MM.1S (cell line): Measurements from ENCODE around the gene TGFBR2.

Experiments
- DNase-seq: peaks from one replicate; pipeline ENCODE4 v3.0.0-alpha.2; 2015
- H2AFZ ChIP-seq: fragments of 300-600 bp; sonication (generic); 2 replicates; pipeline ENCODE4 v1.6.0; 2016; ENCODE audit warnings: antibody characterized with exemption, low read length
- H3F3A ChIP-seq: fragments of 300-600 bp; sonication (generic); 2 replicates; pipeline ENCODE4 v1.6.1; 2016; ENCODE audit warnings: mild to moderate bottlenecking, antibody characterized with exemption, low read length, moderate library complexity, mixed read lengths; ENCODE audit not compliant: insufficient read depth
- H3K27ac ChIP-seq: fragments of 300-600 bp; sonication (generic); 2 replicates; pipeline ENCODE4 v1.5.1; 2016; ENCODE audit warnings: mild to moderate bottlenecking, low read length
- H3K27me3 ChIP-seq: fragments of 300-600 bp; sonication (generic); replicated peaks from 2 replicates; pipeline ENCODE4 v1.6.0; 2016; ENCODE audit warnings: low read length; ENCODE audit not compliant: insufficient read depth
- H3K36me3 ChIP-seq: fragments of 300-600 bp; sonication (generic); replicated peaks from 2 replicates; pipeline ENCODE4 v1.6.1; 2016; ENCODE audit warnings: mild to moderate bottlenecking, low read length, mixed read lengths; ENCODE audit not compliant: insufficient read depth
- H3K4me1 ChIP-seq: fragments of 300-600 bp; sonication (generic); 2 replicates; pipeline ENCODE4 v1.6.1; 2016; ENCODE audit warnings: low read length, mixed read lengths
- H3K4me2 ChIP-seq: fragments of 300-600 bp; sonication (generic); 2 replicates; pipeline ENCODE4 v1.6.0; 2016; ENCODE audit warnings: low read depth, low read length
- H3K4me3 ChIP-seq: fragments of 300-600 bp; sonication (generic); 2 replicates; pipeline ENCODE4 v1.5.1; 2016; ENCODE audit warnings: low read length, mixed read lengths
- H3K79me2 ChIP-seq: fragments of 300-600 bp; sonication (generic); 2 replicates; pipeline ENCODE4 v1.6.1; 2016; ENCODE audit warnings: mixed run types, low read length, mixed read lengths
- H3K9ac ChIP-seq: fragments of 300-600 bp; sonication (generic); 2 replicates; pipeline ENCODE4 v1.6.1; 2016; ENCODE audit warnings: low read length, mixed read lengths
- H3K9me2 ChIP-seq: fragments of 300-600 bp; sonication (generic); replicated peaks from 2 replicates; pipeline ENCODE4 v1.6.1; 2016; ENCODE audit warnings: mild to moderate bottlenecking, low read length, mixed read lengths; ENCODE audit not compliant: insufficient read depth
- H3K9me3 ChIP-seq: fragments of 300-600 bp; sonication (generic); replicated peaks from 2 replicates; pipeline ENCODE4 v1.6.1; 2016; ENCODE audit warnings: mild to moderate bottlenecking, low read length, mixed read lengths; ENCODE audit not compliant: insufficient read depth
- H4K20me1 ChIP-seq: fragments of 300-600 bp; sonication (generic); 2 replicates; pipeline ENCODE4 v1.6.1; 2016; ENCODE audit warnings: mild to moderate bottlenecking, low read length, moderate library complexity, mixed read lengths; ENCODE audit not compliant: insufficient read depth
- EZH2 ChIP-seq: fragments of 300-600 bp; sonication (generic); optimal IDR thresholded peaks from 2 replicates; pipeline ENCODE3; 2017; ENCODE audit warnings: low read depth, mild to moderate bottlenecking, antibody characterized with exemption, low read length, mixed read lengths
- EZH2phosphoT487 ChIP-seq: fragments of 300-600 bp; sonication (generic); IDR thresholded peaks from 2 replicates; pipeline ENCODE4 v1.6.1; 2018; ENCODE audit warnings: antibody characterized with exemption, low read length
- TF ChIP-seq, protein P1 (sequence below): fragments of 300-600 bp; sonication (generic); IDR thresholded peaks from 2 replicates; pipeline ENCODE4 v1.5.1; 2016; ENCODE audit warnings: antibody characterized with exemption, low read length, mixed read lengths

Gene TGFBR2

DNA sequence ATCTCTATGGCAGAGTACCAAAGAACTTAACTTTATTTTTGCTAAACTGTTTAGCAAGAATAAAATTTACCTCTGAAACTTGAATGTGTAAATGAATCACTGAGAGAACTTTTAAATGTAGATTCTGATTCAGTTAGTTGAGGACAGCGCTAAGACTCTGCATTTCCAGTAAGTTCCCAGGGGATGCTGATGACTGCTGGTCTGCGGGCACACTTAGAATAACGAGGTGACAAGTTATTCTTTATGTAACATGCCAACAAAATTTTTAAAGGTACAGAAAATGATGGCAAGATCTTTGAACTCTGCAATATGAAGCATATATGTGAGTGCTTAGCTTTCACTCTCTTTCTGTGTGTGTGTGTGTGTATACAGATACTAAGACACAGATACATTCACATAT, 56.4 kb downstream of the TGFBR2 start:
- no peak overlapping the region for H3K27ac ChIP-seq
- no peak overlapping the region for H2AFZ ChIP-seq
- no peak for DNase-seq
- no peaks in the 10 kb centered on the region for H4K20me1 ChIP-seq
- H3K4me1 ChIP-seq, result peaks cover 53% of the 10 kb centered on the region
- H3K9me2 ChIP-seq, result no peaks in the 10 kb centered on the region
- H3K4me3 ChIP-seq, result no peak overlapping the region
- no peaks in the 10 kb centered on the region for H3K27me3 ChIP-seq
- H3K79me2 ChIP-seq, result peaks cover 8% of the 10 kb centered on the region
- peaks cover 34% of the 10 kb centered on the region for H3F3A ChIP-seq
- no peaks in the 10 kb centered on the region for H3K9me3 ChIP-seq
- H3K9ac ChIP-seq, result no peak overlapping the region
- H3K4me2 ChIP-seq, result no peak overlapping the region
- TF ChIP-seq EZH2phosphoT487, result no peak
- no peak for TF ChIP-seq EZH2
- TF ChIP-seq, protein P1, sequence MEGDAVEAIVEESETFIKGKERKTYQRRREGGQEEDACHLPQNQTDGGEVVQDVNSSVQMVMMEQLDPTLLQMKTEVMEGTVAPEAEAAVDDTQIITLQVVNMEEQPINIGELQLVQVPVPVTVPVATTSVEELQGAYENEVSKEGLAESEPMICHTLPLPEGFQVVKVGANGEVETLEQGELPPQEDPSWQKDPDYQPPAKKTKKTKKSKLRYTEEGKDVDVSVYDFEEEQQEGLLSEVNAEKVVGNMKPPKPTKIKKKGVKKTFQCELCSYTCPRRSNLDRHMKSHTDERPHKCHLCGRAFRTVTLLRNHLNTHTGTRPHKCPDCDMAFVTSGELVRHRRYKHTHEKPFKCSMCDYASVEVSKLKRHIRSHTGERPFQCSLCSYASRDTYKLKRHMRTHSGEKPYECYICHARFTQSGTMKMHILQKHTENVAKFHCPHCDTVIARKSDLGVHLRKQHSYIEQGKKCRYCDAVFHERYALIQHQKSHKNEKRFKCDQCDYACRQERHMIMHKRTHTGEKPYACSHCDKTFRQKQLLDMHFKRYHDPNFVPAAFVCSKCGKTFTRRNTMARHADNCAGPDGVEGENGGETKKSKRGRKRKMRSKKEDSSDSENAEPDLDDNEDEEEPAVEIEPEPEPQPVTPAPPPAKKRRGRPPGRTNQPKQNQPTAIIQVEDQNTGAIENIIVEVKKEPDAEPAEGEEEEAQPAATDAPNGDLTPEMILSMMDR, result no peak
- H3K36me3 ChIP-seq, result no peaks in the 10 kb centered on the region

DNA sequence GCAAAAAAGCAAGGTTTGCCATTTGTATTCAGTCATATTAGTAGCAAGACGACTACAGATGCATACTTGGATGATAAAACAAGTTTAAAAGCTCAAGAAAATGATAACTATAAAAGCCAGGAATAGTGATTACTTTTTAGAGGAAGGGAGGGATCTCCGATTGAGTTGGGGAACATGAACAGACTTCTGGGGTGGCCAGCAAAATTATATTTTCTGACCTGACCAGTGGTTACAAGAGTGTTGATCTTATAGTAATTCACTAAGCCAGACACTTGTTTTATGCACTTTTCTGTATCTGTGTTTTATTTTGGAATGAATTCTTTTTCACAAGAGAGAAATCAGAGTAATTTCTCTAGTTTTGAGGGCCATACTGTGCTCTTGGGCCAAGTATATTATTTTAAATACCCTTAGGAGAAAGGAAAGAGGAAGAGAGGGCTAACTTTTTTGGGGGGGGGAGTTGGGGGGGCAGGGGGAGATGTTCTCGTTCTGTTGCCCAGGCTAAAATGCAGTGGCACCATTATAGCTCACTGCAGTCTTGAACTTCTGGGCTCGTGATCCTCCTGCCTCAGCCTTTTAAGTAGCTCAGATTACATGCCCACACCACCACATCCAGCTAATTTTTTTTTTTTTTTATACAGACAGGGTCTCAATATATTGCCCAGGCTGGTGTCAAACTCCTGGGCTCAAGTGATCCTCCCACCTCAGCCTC, 57.3 kb downstream of the TGFBR2 start:
- peaks cover 26% of the 10 kb centered on the region for H3F3A ChIP-seq
- no peak overlapping the region for H2AFZ ChIP-seq
- H3K4me3 ChIP-seq, result no peak overlapping the region
- DNase-seq, result no peak
- H3K27me3 ChIP-seq, result no peaks in the 10 kb centered on the region
- no peaks in the 10 kb centered on the region for H3K9me3 ChIP-seq
- H4K20me1 ChIP-seq, result no peaks in the 10 kb centered on the region
- no peak overlapping the region for H3K4me2 ChIP-seq
- H3K9ac ChIP-seq, result no peak overlapping the region
- TF ChIP-seq EZH2phosphoT487, result no peak
- TF ChIP-seq EZH2, result no peak
- TF ChIP-seq, protein P1, result no peak
- peaks cover 45% of the 10 kb centered on the region for H3K4me1 ChIP-seq
- H3K27ac ChIP-seq, result no peak overlapping the region
- H3K79me2 ChIP-seq, result peaks cover 8% of the 10 kb centered on the region
- H3K36me3 ChIP-seq, result no peaks in the 10 kb centered on the region
- H3K9me2 ChIP-seq, result no peaks in the 10 kb centered on the region

DNA sequence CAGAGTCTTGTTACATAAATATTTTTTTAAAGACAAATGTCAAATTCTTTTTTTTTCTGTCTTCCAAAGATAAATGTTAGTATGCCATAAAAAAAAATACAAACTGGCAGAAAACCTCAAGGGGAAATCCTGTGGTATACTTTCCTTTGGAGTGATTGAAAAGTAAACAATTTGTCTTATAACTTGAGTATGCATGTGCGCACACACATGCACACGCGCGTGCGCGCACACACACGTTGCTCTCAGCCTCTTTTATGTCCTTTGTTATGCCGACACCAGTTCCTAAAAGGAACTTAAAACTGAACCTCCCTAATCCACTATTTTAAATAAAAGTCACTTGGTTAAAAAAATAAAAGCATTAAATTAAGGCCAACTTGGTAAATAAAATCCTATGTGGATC, 58.1 kb downstream of the TGFBR2 start:
- H3K4me3 ChIP-seq, result no peak overlapping the region
- no peaks in the 10 kb centered on the region for H3K36me3 ChIP-seq
- peaks cover 18% of the 10 kb centered on the region for H3F3A ChIP-seq
- H3K27ac ChIP-seq, result no peak overlapping the region
- H3K9me2 ChIP-seq, result no peaks in the 10 kb centered on the region
- no peak for TF ChIP-seq EZH2
- TF ChIP-seq, protein P1, result no peak
- TF ChIP-seq EZH2phosphoT487, result no peak
- no peak overlapping the region for H2AFZ ChIP-seq
- DNase-seq, result no peak
- H3K4me1 ChIP-seq, result peaks cover 38% of the 10 kb centered on the region
- no peak overlapping the region for H3K9ac ChIP-seq
- H3K27me3 ChIP-seq, result no peaks in the 10 kb centered on the region
- peaks cover 7% of the 10 kb centered on the region for H3K79me2 ChIP-seq
- H4K20me1 ChIP-seq, result no peaks in the 10 kb centered on the region
- H3K9me3 ChIP-seq, result no peaks in the 10 kb centered on the region
- no peak overlapping the region for H3K4me2 ChIP-seq
